Measurements from ENCODE around the gene ULK3. TPM values are rescaled to one million over a fixed set of nuclear protein-coding genes. Genes with fewer than 3 reads are reported as not detected.
A peak's percentile ranks its signal among the peaks of the same experiment; 100 is the strongest.

ULK3 gene
- total RNA-seq, 1 donor from 2014 or later = 52.1 TPM

GRCh38 chr15:74787251-74788041 is 55.5 kb downstream of the ULK3 start:
- Mint-ChIP-seq H3K9me3 (no peaks in the 10 kb centered on the region), H3K36me3 (ENCODE audit: low read depth) (peaks cover 72% of the 10 kb centered on the region), H3K4me1 (peaks cover 90% of the 10 kb centered on the region), H3K27me3 (no peaks in the 10 kb centered on the region), H3K27ac (peak overlapping the region; percentile 99), H3K4me3 (peak overlapping the region; percentile 89)
- no peak for TF ChIP-seq CTCF (IDR thresholded peaks at IDR 0.05)
- ATAC-seq (ENCODE audit: low read depth) (peak; percentile 60), DNase-seq (peak; percentile 82)
- ChIA-PET POLR2A (interaction anchor here (0.7 to 32.5 kb wide), 28 partner anchors 5 to 666 kb away, joined by 3 to 2569 read pairs (median 4); partner anchors contain the start of genes CLK3, COX5A, CSK and CYP1A1), CTCF (interaction anchor here (0.8 to 26.2 kb wide), 8 partner anchors 11 to 402 kb away, joined by 3 to 1146 read pairs (median 4); partner anchors contain the start of gene CSK)
- intact Hi-C loops (cut with micrococcal nuclease) = loop anchor here (1.0 to 5.0 kb wide), 7 partner anchors 10 to 665 kb away; partner anchors contain the start of genes ARID3B, NEIL1 and SIN3A

- Mint-ChIP-seq H3K27ac (peak overlapping the region; percentile 99), H3K9me3 (no peaks in the 10 kb centered on the region), H3K4me3 (peak overlapping the region; percentile 89), H3K36me3 (ENCODE audit: low read depth) (peaks cover 64% of the 10 kb centered on the region), H3K4me1 (peaks cover 82% of the 10 kb centered on the region), H3K27me3 (no peaks in the 10 kb centered on the region)
- ChIA-PET CTCF (interaction anchor here (0.8 to 26.2 kb wide), 6 partner anchors 10 to 164 kb away, joined by 3 to 1146 read pairs (median 6); partner anchors contain the start of gene CSK), POLR2A (interaction anchor here (0.7 to 32.5 kb wide), 18 partner anchors 6 to 667 kb away, joined by 3 to 2569 read pairs (median 7); partner anchors contain the start of genes COX5A, CSK, FAM219B and MPI)
- no peak for TF ChIP-seq CTCF (IDR thresholded peaks at IDR 0.05)
- intact Hi-C loops (cut with micrococcal nuclease) = loop anchor here (1.0 to 5.0 kb wide), 5 partner anchors 9 to 666 kb away; partner anchors contain the start of genes ARID3B, NEIL1 and SIN3A
- DNase-seq (no peak), ATAC-seq (ENCODE audit: low read depth) (no peak)
Observed at GRCh38 chr15:74786551-74787165, 56.3 kb downstream of the ULK3 start.

Other genes with a start within 250 kb of the ULK3 start
- gene CLK3, start 227.3 kb downstream of the ULK3 start, total RNA-seq = 100 and 116 TPM in 2 replicates
- 44.8 and 49.5 TPM in 2 replicates for gene EDC3, start 147.1 kb downstream of the ULK3 start, total RNA-seq
- gene CYP1A1, start 117.6 kb downstream of the ULK3 start, total RNA-seq = 0.49 and 1.3 TPM in 2 replicates
- 0.16 TPM in 1 of 2 replicates, not detected in the other for gene CYP1A2, start 94.3 kb downstream of the ULK3 start, total RNA-seq
- gene CSK, start 61.1 kb downstream of the ULK3 start, total RNA-seq = 540 and 557 TPM in 2 replicates
- gene LMAN1L, start 30.3 kb downstream of the ULK3 start, total RNA-seq = 1.0 and 2.2 TPM in 2 replicates
- 0.20 and 0.22 TPM in 2 replicates for gene CPLX3, start 16.5 kb downstream of the ULK3 start, total RNA-seq
- 112 and 129 TPM in 2 replicates for gene SCAMP2, start 30.2 kb upstream of the ULK3 start, total RNA-seq
- gene MPI, start 46.9 kb upstream of the ULK3 start, total RNA-seq = 33.1 and 40.2 TPM in 2 replicates
- gene FAM219B, start 63.7 kb upstream of the ULK3 start, total RNA-seq = 76.0 and 90.4 TPM in 2 replicates
- 150 and 159 TPM in 2 replicates for gene COX5A, start 94.9 kb upstream of the ULK3 start, total RNA-seq
- 4.0 and 4.3 TPM in 2 replicates for gene RPP25, start 113.6 kb upstream of the ULK3 start, total RNA-seq
- gene SCAMP5, start 152.4 kb upstream of the ULK3 start, total RNA-seq = 0.44 and 0.62 TPM in 2 replicates
- 13.5 and 16.6 TPM in 2 replicates for gene PPCDC, start 180.4 kb upstream of the ULK3 start, total RNA-seq

All from activated B cell treated with CpG ODN at 0.5 μM for 24 hours (primary cell).